Hematopoietic multipotent progenitor cell treated with erythropoietin and hydrocortisone succinate and interleukin-3 and kit ligand, for 4 days (in vitro differentiated cells): ENCODE measurements around the gene MED17.

ENCODE experiments used
- DNase-seq: peaks from one replicate; pipeline ENCODE4 v3.0.0-alpha.2; 2015

MED17 gene

GRCh38 chr11:93817426-93818348 is 33.6 kb downstream of the MED17 start:
- no peak for DNase-seq

DNA sequence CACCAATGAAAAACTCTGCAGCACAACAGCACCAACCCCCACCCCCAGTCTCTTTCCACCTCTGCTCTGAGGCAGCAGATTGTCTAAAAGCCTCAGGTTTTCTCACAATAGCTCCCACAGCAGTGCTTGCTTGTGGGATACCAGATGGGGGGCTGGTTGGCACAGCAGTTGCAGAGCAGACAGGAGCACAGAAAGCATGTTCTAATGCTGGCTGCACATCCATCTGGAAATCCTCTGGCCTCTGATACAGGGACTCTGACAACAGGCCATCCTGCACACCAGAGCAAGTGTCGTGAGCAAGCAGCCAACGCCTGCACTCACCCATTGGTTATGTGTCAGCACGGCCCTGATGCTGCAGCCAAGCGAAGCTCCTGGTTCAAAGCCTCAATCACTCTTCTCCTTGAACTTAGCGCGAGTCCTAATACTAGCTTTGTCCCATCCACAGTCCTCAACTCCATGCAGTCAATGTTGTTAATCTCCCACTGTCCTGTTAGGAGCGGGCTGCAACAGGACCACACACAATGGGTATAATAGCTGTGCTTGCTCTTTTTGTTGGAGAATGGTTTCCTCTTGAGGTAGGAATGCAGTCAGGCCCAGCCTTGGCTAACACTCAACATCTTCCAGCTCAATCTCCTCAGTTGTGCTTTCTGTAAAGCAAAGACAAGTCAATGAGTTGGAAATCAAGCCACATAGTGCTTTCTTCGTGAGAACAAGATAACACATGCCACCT is 36.0 kb downstream of the MED17 start:
- no peak for DNase-seq

DNA sequence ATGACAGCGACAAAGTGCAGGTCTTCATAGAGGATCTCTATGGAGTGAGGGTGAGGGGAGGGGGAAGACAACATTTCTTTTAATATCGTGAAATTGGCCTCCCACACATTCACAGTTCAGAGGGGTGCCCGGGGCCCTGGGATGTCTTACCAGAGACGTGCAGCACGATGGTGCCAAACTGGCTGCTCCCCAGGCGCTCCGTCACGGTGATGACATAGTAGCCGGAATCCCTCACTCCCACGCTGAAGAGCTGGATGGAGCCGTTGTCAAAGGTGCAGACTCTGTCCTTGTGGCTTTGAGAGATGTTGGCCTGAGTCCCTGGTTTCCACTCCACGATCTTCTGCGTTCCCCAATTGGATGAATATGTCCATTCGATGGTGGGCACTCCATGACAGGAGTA is 36.8 kb downstream of the MED17 start:
- DNase-seq = no peak

DNA sequence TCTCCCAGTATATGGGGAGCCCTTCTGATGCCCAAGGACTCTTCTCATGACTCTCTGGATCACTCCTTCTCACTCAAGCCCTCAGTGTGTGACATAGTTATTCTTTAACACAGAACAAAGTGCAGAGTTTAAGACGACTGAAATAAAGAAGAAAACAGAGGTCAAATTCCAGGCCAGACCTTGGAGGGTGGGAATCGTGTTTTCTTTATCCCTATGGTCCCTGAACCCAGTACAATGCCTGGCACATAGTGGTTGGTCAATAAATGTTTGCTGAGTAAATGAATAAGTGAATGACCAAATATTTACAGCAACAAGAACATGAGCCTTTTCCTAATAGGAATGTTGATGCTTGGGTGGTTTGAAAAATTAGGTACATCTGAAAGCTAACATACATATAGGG is 37.5 kb downstream of the MED17 start:
- DNase-seq = no peak

GRCh38 chr11:93822359-93822758 is 38.3 kb downstream of the MED17 start:
- no peak for DNase-seq

DNA sequence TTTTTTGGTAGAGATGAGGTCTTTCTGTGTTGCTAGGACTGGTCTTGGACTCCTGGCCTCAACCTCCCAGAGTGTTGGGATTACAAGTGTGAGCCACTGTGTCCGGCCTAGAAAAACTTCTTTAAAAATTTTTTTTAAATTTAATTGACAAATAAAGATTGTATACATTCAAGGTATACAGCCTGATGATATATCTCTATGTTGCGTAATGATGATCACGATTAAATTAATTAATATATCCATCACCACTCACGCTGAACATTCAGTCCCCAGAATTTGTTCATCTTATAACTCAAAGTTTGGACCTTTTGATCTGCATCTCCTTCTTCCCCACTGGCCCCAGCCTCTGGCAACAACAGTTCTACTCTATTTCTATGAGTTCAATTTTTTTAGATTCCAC is 39.1 kb downstream of the MED17 start:
- DNase-seq = no peak

- no peak for DNase-seq
These were observed 43.3 kb downstream of the MED17 start for GRCh38 chr11:93827363-93827762.

- DNase-seq = no peak
These were observed 45.5 kb downstream of the MED17 start for GRCh38 chr11:93829598-93829997.

DNA sequence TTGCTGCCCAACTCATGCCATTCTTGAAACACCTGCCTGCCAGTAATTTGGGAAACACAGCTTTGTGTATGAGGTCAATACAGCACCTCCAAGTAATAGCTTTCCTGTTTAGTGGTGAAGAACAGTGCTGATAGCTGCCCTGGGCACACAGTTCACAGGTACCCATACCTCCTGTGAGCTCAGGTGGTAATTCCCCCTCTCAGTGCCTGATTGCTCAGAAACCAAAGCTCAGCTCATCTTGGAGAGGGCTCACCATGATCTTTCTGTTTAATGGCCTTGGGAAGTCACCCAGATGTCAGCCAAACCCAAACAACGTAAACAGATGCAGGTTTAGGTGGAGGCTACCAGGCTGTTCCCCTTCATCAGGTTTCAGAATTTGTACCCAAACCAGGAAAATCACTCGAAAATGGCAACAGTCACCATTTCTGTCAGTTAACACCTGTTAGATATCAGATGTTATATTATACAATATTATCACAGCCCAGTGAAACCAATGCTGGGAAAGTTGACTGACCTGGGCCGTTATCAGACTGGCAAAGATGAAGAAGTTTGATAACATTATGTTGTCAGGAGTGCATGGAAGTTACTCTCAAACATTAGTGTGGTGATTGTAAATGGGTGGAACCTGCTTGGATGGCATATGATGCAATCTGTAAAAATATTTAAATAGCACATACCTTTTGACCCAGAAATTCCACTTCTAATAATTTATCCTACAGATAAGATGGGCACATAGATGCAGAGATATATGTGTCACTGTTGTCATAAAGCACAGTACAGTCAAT is 47.5 kb downstream of the MED17 start:
- DNase-seq = no peak

- peak; percentile 25 for DNase-seq
These were observed 48.7 kb downstream of the MED17 start for GRCh38 chr11:93832780-93833179.

- no peak for DNase-seq
These were observed 54.9 kb downstream of the MED17 start for GRCh38 chr11:93838967-93839366.

DNA sequence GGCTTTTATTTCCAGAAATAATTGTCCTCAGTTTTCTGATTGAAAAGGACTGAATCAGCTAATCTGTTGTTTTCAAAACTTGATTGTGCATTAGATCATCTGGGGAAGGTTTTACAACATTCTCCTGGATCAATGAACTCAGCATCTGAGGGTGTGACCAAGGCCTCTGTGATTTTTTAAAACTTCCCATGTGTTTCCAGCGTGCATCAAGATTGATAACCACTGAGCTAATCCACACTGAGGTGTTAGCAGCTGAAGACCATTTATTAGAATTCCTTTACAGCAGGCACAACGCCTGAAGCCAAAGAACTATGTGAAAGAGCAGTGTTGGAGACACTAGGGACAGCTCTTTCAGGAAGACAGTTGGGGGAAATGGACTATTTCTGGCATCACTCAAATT is 56.1 kb downstream of the MED17 start:
- DNase-seq = no peak

DNA sequence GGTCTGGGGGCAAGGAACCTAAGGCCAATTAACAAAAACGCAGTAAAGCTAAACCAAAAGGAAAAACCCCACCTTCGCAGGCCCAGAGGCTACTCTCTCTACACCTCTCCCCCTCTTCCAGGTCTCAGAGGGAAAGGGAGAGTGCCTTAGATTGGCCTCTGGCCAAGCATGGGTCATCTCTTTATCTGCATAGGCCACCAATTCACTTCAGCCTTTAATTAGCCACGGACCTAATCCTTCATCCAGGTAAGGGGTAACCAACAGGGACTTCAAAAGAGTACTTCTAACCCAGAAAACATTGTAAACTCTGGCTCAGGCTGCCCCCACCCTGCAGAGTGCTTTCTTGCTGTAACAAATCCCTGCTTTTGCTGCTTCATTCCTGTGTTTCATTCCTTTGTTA is 56.9 kb downstream of the MED17 start:
- no peak for DNase-seq

GRCh38 chr11:93841446-93841845 is 57.4 kb downstream of the MED17 start:
- DNase-seq = no peak

- no peak for DNase-seq
These were observed 58.0 kb downstream of the MED17 start for GRCh38 chr11:93842034-93842433.

- peak; percentile 87 for DNase-seq
These were observed 58.4 kb downstream of the MED17 start for GRCh38 chr11:93842461-93842860.

DNA sequence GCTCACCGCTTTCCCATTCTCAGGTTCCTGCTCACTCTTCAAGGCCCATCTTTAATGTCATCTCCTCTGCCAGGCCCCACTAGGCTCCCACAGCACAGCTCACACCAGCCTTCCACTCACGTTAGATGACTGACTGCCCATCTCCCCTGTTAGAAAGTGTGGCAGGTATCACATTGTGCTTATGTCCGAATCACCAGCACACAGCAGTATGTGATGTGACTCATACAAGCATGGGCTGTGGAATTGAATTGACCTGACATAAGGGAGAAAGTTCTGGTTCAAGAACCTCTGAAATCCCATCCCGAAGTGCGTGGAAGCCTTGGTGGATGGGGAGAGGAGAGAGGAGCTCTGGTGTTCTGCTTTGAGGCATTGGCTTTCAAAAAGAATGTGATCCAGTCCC is 59.8 kb downstream of the MED17 start:
- no peak for DNase-seq

- no peak for DNase-seq
These were observed 60.5 kb downstream of the MED17 start for GRCh38 chr11:93844568-93844967.

GRCh38 chr11:93845181-93846092 is 61.4 kb downstream of the MED17 start:
- DNase-seq = peak; percentile 34

- DNase-seq = no peak
These were observed 62.3 kb downstream of the MED17 start for GRCh38 chr11:93846411-93846810.

DNA sequence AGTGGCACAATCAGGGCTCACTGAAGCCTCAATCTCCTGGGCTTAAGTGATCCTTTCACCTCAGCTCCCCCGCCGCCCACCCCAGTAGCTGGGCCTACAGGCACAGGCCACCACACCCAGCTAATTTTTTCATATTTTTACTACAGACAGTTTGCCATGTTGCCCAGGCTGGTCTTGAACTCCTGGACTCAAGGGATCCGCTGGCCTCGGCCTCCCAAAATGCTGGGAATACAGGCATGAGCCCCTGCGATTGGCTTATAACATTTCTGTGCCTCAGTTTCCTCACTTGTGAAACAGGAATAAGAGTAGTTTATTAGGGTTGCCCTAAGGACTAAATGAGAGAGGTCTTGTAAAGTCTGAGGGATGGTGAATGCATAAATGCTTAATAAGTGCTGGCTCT is 65.1 kb downstream of the MED17 start:
- no peak for DNase-seq
